ENCODE measurements around the gene SP140L. TPM values are rescaled to one million over a fixed set of nuclear protein-coding genes. Genes with fewer than 3 reads are reported as not detected.
A peak's percentile ranks its signal among the peaks of the same experiment; 100 is the strongest.
"Not testable (repeated sequence)": the region's sequence is repeated elsewhere in the genome, so short reads cannot be mapped to it uniquely, and the experiment has no call there.

The SP140L gene
- total and polyA plus RNA-seq, 5 donors, result 5.3 to 7.4 (median 6.8) TPM

- DNase-seq (no peak), ATAC-seq (no peak)
- 63% methylated on average over 6 of the region's 6 CpGs for WGBS
- no peak overlapping the region for H3K4me3 ChIP-seq (ENCODE audit: low read length)
- peaks cover 1% of the 10 kb centered on the region for H3K4me1 ChIP-seq (ENCODE audit: control insufficient read depth, insufficient read depth, low read length)
- no peak overlapping the region for H3K27ac ChIP-seq (ENCODE audit: low read length)
- H3K27me3 ChIP-seq (ENCODE audit: control insufficient read depth, insufficient read depth), result no peaks in the 10 kb centered on the region
- H3K9me3 ChIP-seq (ENCODE audit: control insufficient read depth, low read length), result no peaks in the 10 kb centered on the region
- intact Hi-C loops (cut with DNase I), result no loop called here
Observed at GRCh38 chr2:230384986-230385385, 58.0 kb downstream of the SP140L start.

GRCh38 chr2:230394301-230394700, 67.3 kb downstream of the SP140L start:
- 88% methylated on average over 2 of the region's 2 CpGs for WGBS
- H3K4me3 ChIP-seq (ENCODE audit: low read length), result no peak overlapping the region
- no peaks in the 10 kb centered on the region for H3K9me3 ChIP-seq (ENCODE audit: control insufficient read depth, low read length)
- DNase-seq (no peak), ATAC-seq (no peak)
- intact Hi-C loops (cut with DNase I), result no loop called here
- no peak overlapping the region for H3K27ac ChIP-seq (ENCODE audit: low read length)
- no peaks in the 10 kb centered on the region for H3K4me1 ChIP-seq (ENCODE audit: control insufficient read depth, insufficient read depth, low read length)
- no peaks in the 10 kb centered on the region for H3K27me3 ChIP-seq (ENCODE audit: control insufficient read depth, insufficient read depth)

- intact Hi-C loops (cut with DNase I); H3K9me3 ChIP-seq (ENCODE audit: control insufficient read depth, low read length); H3K27me3 ChIP-seq (ENCODE audit: control insufficient read depth, insufficient read depth); H3K4me1 ChIP-seq (ENCODE audit: control insufficient read depth, insufficient read depth, low read length); H3K4me3 ChIP-seq (ENCODE audit: low read length): not testable (repeated sequence)
- peak; percentile 85 to 86 for ATAC-seq
- 69% methylated on average over 6 of the region's 6 CpGs for WGBS
- DNase-seq, result peak; percentile 27 to 62 (median 56)
- H3K27ac ChIP-seq (ENCODE audit: low read length), result peak overlapping the region; percentile 52
Observed at GRCh38 chr2:230398698-230399097, 71.7 kb downstream of the SP140L start.

- intact Hi-C loops (cut with DNase I), result no loop called here
- H3K4me3 ChIP-seq (ENCODE audit: low read length), result no peak overlapping the region
- no peak overlapping the region for H3K27ac ChIP-seq (ENCODE audit: low read length)
- no peaks in the 10 kb centered on the region for H3K27me3 ChIP-seq (ENCODE audit: control insufficient read depth, insufficient read depth)
- DNase-seq (no peak), ATAC-seq (no peak)
- H3K9me3 ChIP-seq (ENCODE audit: control insufficient read depth, low read length), result no peaks in the 10 kb centered on the region
- 88% methylated on average over 7 of the region's 7 CpGs for WGBS
- H3K4me1 ChIP-seq (ENCODE audit: control insufficient read depth, insufficient read depth, low read length), result no peaks in the 10 kb centered on the region
Observed at GRCh38 chr2:230400041-230400440, 73.0 kb downstream of the SP140L start.

GRCh38 chr2:230400454-230400853, 73.5 kb downstream of the SP140L start:
- H3K27ac ChIP-seq (ENCODE audit: low read length), result no peak overlapping the region
- 72% methylated on average over 5 of the region's 5 CpGs for WGBS
- intact Hi-C loops (cut with DNase I), result no loop called here
- H3K27me3 ChIP-seq (ENCODE audit: control insufficient read depth, insufficient read depth), result no peaks in the 10 kb centered on the region
- H3K4me1 ChIP-seq (ENCODE audit: control insufficient read depth, insufficient read depth, low read length), result no peaks in the 10 kb centered on the region
- H3K9me3 ChIP-seq (ENCODE audit: control insufficient read depth, low read length), result no peaks in the 10 kb centered on the region
- ATAC-seq (no peak), DNase-seq (no peak)
- no peak overlapping the region for H3K4me3 ChIP-seq (ENCODE audit: low read length)

GRCh38 chr2:230401026-230401425, 74.0 kb downstream of the SP140L start:
- H3K4me1 ChIP-seq (ENCODE audit: control insufficient read depth, insufficient read depth, low read length); DNase-seq; H3K9me3 ChIP-seq (ENCODE audit: control insufficient read depth, low read length); intact Hi-C loops (cut with DNase I); ATAC-seq; H3K27me3 ChIP-seq (ENCODE audit: control insufficient read depth, insufficient read depth); H3K27ac ChIP-seq (ENCODE audit: low read length); H3K4me3 ChIP-seq (ENCODE audit: low read length): not testable (repeated sequence)
- 93% methylated on average over 2 of the region's 6 CpGs for WGBS

- no peak for ATAC-seq
- intact Hi-C loops (cut with DNase I), result no loop called here
- Histone ChIP-seq H3K4me3 (ENCODE audit: low read length) (no peak overlapping the region), H3K27ac (ENCODE audit: low read length) (no peak overlapping the region), H3K4me1 (ENCODE audit: control insufficient read depth, insufficient read depth, low read length) (peaks cover 3% of the 10 kb centered on the region), H3K27me3 (ENCODE audit: control insufficient read depth, insufficient read depth) (no peaks in the 10 kb centered on the region), H3K9me3 (ENCODE audit: control insufficient read depth, low read length) (no peaks in the 10 kb centered on the region)
- 96% methylated on average over 7 of the region's 7 CpGs for WGBS
- DNase-seq, result no peak
Observed at GRCh38 chr2:230403746-230404145, 76.8 kb downstream of the SP140L start.

- no peak for ATAC-seq
Observed at GRCh38 chr2:230405824-230406223, 78.8 kb downstream of the SP140L start.

GRCh38 chr2:230408244-230408842, 81.3 kb downstream of the SP140L start:
- H3K9me3 ChIP-seq (ENCODE audit: control insufficient read depth, low read length), result no peaks in the 10 kb centered on the region
- peaks cover 10% of the 10 kb centered on the region for H3K4me1 ChIP-seq (ENCODE audit: control insufficient read depth, insufficient read depth, low read length)
- H3K27me3 ChIP-seq (ENCODE audit: control insufficient read depth, insufficient read depth), result no peaks in the 10 kb centered on the region
- peak overlapping the region; percentile 84 for H3K27ac ChIP-seq (ENCODE audit: low read length)
- ATAC-seq (peak; percentile 50 to 74), DNase-seq (peak; percentile 68 to 77 (median 71))
- intact Hi-C loops (cut with DNase I), result no loop called here
- H3K4me3 ChIP-seq (ENCODE audit: low read length), result no peak overlapping the region
- 35% methylated on average over 3 of the region's 3 CpGs for WGBS

More at GRCh38 chr2:230405824-230406223, 78.8 kb downstream of the SP140L start:
- Histone ChIP-seq H3K4me1 (ENCODE audit: control insufficient read depth, insufficient read depth, low read length) (peaks cover 3% of the 10 kb centered on the region), H3K27me3 (ENCODE audit: control insufficient read depth, insufficient read depth) (no peaks in the 10 kb centered on the region), H3K27ac (ENCODE audit: low read length) (no peak overlapping the region), H3K9me3 (ENCODE audit: control insufficient read depth, low read length) (no peaks in the 10 kb centered on the region), H3K4me3 (ENCODE audit: low read length) (no peak overlapping the region)
- no peak for DNase-seq
- intact Hi-C loops (cut with DNase I), result no loop called here
- WGBS, result 93% methylated on average over 3 of the region's 3 CpGs

GRCh38 chr2:230409316-230409715, 82.3 kb downstream of the SP140L start:
- H3K27me3 ChIP-seq (ENCODE audit: control insufficient read depth, insufficient read depth); DNase-seq; H3K9me3 ChIP-seq (ENCODE audit: control insufficient read depth, low read length); H3K4me3 ChIP-seq (ENCODE audit: low read length); intact Hi-C loops (cut with DNase I): not testable (repeated sequence)
- peak; percentile 14 to 26 for ATAC-seq
- Histone ChIP-seq H3K4me1 (ENCODE audit: control insufficient read depth, insufficient read depth, low read length) (peaks cover 10% of the 10 kb centered on the region), H3K27ac (ENCODE audit: low read length) (peak overlapping the region; percentile 1)
- WGBS, result 47% methylated on average over 2 of the region's 2 CpGs

GRCh38 chr2:230410263-230410662, 83.3 kb downstream of the SP140L start:
- WGBS, result 100% methylated on average over 1 of the region's 1 CpG
- ATAC-seq, result no peak
- Histone ChIP-seq H3K4me3 (ENCODE audit: low read length) (no peak overlapping the region), H3K27me3 (ENCODE audit: control insufficient read depth, insufficient read depth) (no peaks in the 10 kb centered on the region), H3K9me3 (ENCODE audit: control insufficient read depth, low read length) (no peaks in the 10 kb centered on the region), H3K4me1 (ENCODE audit: control insufficient read depth, insufficient read depth, low read length) (peaks cover 10% of the 10 kb centered on the region), H3K27ac (ENCODE audit: low read length) (no peak overlapping the region)
- intact Hi-C loops (cut with DNase I), result no loop called here
- DNase-seq, result no peak

Data from right cardiac atrium (tissue), 5 donors.